Gastrocnemius medialis (tissue), 4 donors: ENCODE data around the gene UNC13B. TPM values are rescaled to one million over a fixed set of nuclear protein-coding genes. Genes with fewer than 3 reads are reported as not detected.
"Not testable (repeated sequence)": the region's sequence is repeated elsewhere in the genome, so short reads cannot be mapped to it uniquely, and the experiment has no call there.

Experiments
- ATAC-seq, 2 donors: fragments of 150-250 bp; one replicate each; pipeline ENCODE4 v1.9.1; 2016
- DNase-seq, 2 donors: peaks; one replicate each; pipeline ENCODE4 v3.0.0-alpha.2; 2019
- H3K27ac ChIP-seq, 4 donors: fragments of 200-600 bp; sonication (generic); 1 replicate in 1 of 4; 2 replicates in 3 of 4; pipeline ENCODE4 v1.5.1; 2016 to 2018; ENCODE audit warnings: mild to moderate bottlenecking in 2 of 4, moderate library complexity in 1 of 4
- H3K27me3 ChIP-seq, 3 donors: fragments of 200-600 bp; sonication (generic) in 2 of 3; 1 replicate in 1 of 3; 2 replicates in 2 of 3; pipeline versions ENCODE4 v1.5.1 to v1.6.0; 2016 to 2019; ENCODE audit warnings: mild to moderate bottlenecking in 1 of 3, moderate library complexity in 1 of 3
- H3K36me3 ChIP-seq, 2 donors: fragments of 200-600 bp; sonication (generic) in 1 of 2; one replicate each; pipeline ENCODE4 v1.5.1; 2017 to 2018
- H3K4me1 ChIP-seq, 2 donors: fragments of 200-600 bp; sonication (generic) in 1 of 2; one replicate each; pipeline ENCODE4 v1.5.1; 2016 to 2017; ENCODE audit warnings: mild to moderate bottlenecking in 2 of 2
- H3K4me3 ChIP-seq, 4 donors: fragments of 200-600 bp; sonication (generic) in 3 of 4; 1 replicate in 1 of 4; 2 replicates in 3 of 4; pipeline ENCODE4 v1.5.1; 2016 to 2019; ENCODE audit warnings: mild to moderate bottlenecking in 2 of 4
- H3K9me3 ChIP-seq, 3 donors: fragments of 200-600 bp; sonication (generic) in 2 of 3; 1 replicate in 1 of 3; 2 replicates in 2 of 3; pipeline ENCODE4 v1.5.1; 2016 to 2019
- POLR2A ChIP-seq, 2 donors: fragments of 450-650 bp; IDR thresholded peaks; one replicate each; pipeline ENCODE4 v1.6.1; 2017; ENCODE audit warnings: antibody characterized with exemption in 2 of 2, mild to moderate bottlenecking in 2 of 2, moderate library complexity in 2 of 2
- in situ Hi-C, 4 donors: fragments of 200-750 bp; cut with MboI; loops; one replicate each; pipeline versions ENCODE4 v1.15.0 to v1.8.0; 2017; ENCODE audit warnings: low sequenced_read_pairs in 4 of 4
- intact Hi-C: fragments of 100-400 bp; cut with DNase I; formaldehyde crosslinking; loops from one replicate; pipeline ENCODE4 v1.15.1; 2023; ENCODE audit warnings: low total_unique reads
- total RNA-seq, 4 donors: library from RNA; depleted of rRNA; stranded (reverse); fragments of >200 nt; gene quantifications; one replicate each; pipeline versions ENCODE4 v1.1.0 to v1.2.3, GENCODE V29; 2016
- TF ChIP-seq, protein P1 (sequence below), 5 experiments: fragments of 450-650 bp in 3 of 5; fragments of 200-600 bp in 2 of 5; sonication (generic) in 2 of 5; IDR thresholded peaks in 4 of 5; conservative IDR thresholded peaks in 1 of 5; 1 replicate in 4 of 5; 2 replicates in 1 of 5; pipeline ENCODE4 v1.5.1; 2016 to 2019; ENCODE audit warnings: antibody characterized with exemption in 5 of 5, mild to moderate bottlenecking in 3 of 5, moderate library complexity in 3 of 5

UNC13B gene
- total RNA-seq, 4 donors from 2014 or later: 7.5 to 17.5 (median 13.1) TPM

DNA sequence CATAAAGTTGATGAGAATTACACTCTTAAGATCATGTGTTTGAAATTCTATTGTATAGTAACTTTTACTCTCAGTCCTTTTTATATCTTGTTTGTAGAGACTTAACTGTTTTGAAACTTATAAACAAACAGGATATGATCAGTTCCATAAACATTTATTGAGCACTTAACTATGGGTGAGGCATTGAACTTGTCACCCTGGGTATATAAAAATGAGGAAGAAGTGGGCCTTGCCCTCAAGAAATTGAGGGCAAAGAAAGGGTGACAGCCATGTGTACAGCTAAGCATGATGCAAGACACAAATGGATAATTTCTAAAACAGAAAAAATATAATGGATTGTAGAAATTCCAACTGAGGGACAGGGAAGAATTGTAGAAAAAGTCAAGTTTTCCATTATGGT lies 15.7 kb downstream of the UNC13B start:
- peaks cover 7 to 17% of the 10 kb centered on the region in 2 donors for H3K4me1 ChIP-seq
- TF ChIP-seq, protein P1, sequence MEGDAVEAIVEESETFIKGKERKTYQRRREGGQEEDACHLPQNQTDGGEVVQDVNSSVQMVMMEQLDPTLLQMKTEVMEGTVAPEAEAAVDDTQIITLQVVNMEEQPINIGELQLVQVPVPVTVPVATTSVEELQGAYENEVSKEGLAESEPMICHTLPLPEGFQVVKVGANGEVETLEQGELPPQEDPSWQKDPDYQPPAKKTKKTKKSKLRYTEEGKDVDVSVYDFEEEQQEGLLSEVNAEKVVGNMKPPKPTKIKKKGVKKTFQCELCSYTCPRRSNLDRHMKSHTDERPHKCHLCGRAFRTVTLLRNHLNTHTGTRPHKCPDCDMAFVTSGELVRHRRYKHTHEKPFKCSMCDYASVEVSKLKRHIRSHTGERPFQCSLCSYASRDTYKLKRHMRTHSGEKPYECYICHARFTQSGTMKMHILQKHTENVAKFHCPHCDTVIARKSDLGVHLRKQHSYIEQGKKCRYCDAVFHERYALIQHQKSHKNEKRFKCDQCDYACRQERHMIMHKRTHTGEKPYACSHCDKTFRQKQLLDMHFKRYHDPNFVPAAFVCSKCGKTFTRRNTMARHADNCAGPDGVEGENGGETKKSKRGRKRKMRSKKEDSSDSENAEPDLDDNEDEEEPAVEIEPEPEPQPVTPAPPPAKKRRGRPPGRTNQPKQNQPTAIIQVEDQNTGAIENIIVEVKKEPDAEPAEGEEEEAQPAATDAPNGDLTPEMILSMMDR (IDR thresholded peaks at IDR 0.05 in 4 of 5, conservative IDR thresholded peaks at IDR 0.05 in 1 of 5): no peak
- no peak for TF ChIP-seq POLR2A (IDR thresholded peaks at IDR 0.05)
- DNase-seq (no peak), ATAC-seq (no peak)
- no peaks in the 10 kb centered on the region for H3K27me3 ChIP-seq
- no peaks in the 10 kb centered on the region for H3K9me3 ChIP-seq
- H3K27ac ChIP-seq: no peak overlapping the region
- in situ Hi-C loops: no loop called here
- intact Hi-C loops: no loop called here
- H3K4me3 ChIP-seq: no peak overlapping the region
- no peaks in the 10 kb centered on the region for H3K36me3 ChIP-seq

DNA sequence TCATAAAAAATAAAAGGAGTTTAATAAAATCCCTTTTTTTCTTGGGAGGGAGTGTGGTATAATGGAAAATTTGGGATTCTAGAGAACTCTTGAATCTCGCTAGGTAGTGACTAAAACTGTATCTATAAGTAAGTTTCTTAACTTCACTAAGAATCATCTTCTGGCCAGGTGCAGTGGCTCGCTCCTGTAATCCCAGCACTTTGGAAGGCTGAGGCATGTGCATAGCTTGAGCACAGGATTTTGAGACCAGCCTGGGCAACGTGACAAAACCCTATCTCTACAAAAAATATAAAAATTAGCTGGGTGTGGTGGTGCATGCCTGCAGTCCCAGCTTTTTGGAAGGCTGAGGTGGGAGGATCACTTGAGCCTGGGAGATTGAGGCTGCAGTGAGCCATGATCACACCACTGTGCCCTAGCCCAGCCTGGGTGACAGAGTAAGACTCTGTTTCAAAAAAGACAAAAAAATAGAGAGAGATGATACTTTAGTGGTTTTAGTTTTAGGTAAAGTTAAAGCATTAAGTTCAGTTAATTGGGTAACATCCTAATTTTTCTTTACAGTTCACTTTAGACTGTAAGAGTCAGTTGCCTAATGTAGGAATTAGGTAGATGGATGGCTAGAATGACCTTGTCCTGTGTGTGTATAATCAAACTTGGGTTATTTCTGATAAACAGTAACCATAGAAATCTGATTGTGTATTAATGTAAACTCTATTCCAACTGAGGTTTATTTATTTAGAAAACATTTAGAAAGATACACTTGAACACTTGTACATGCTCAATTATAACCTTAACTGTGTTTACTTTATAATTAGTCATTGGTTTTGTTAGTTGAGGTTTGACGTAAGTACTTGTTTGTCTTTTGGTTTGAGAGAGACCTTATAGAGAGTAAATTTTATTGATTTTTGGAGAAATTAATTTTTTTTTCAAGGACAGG lies 17.8 kb downstream of the UNC13B start:
- H3K4me3 ChIP-seq: no peak overlapping the region
- intact Hi-C loops (no loop called here), in situ Hi-C loops (no loop called here)
- ATAC-seq (no peak), DNase-seq (no peak)
- no peak overlapping the region for H3K27ac ChIP-seq
- H3K9me3 ChIP-seq: no peaks in the 10 kb centered on the region
- no peaks in the 10 kb centered on the region for H3K36me3 ChIP-seq
- H3K4me1 ChIP-seq: peaks cover 0 to 11% of the 10 kb centered on the region in 2 donors
- H3K27me3 ChIP-seq: no peaks in the 10 kb centered on the region
- TF ChIP-seq, protein P1 (IDR thresholded peaks at IDR 0.05 in 4 of 5, conservative IDR thresholded peaks at IDR 0.05 in 1 of 5): no peak
- no peak for TF ChIP-seq POLR2A (IDR thresholded peaks at IDR 0.05)

DNA sequence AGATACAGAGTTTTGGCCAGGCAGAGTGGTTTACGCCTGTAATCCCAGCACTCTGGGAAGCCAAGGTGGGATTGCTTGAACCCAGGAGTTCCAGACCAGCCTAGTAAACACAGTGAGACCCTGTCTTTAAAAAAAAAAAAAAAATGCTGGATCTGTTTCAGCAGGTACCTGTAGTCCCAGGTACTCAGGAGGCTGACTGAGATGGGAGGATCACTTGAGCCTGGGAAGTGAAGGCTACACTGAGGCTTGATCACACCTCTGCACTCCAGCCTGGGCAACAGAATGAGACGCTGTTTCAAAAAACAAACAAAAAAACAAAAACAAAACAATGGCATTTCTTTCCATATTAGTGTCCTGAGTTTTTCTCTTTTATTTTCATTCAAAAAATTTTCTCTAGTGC lies 19.0 kb downstream of the UNC13B start:
- Histone ChIP-seq H3K9me3 (no peaks in the 10 kb centered on the region), H3K27ac (no peak overlapping the region), H3K36me3 (no peaks in the 10 kb centered on the region), H3K4me3 (no peak overlapping the region), H3K4me1 (peaks cover 0 to 11% of the 10 kb centered on the region in 2 donors), H3K27me3 (no peaks in the 10 kb centered on the region)
- ATAC-seq (no peak), DNase-seq (no peak)
- intact Hi-C loops (no loop called here), in situ Hi-C loops (no loop called here)
- no peak for TF ChIP-seq POLR2A (IDR thresholded peaks at IDR 0.05)
- TF ChIP-seq, protein P1 (IDR thresholded peaks at IDR 0.05 in 4 of 5, conservative IDR thresholded peaks at IDR 0.05 in 1 of 5): no peak

DNA sequence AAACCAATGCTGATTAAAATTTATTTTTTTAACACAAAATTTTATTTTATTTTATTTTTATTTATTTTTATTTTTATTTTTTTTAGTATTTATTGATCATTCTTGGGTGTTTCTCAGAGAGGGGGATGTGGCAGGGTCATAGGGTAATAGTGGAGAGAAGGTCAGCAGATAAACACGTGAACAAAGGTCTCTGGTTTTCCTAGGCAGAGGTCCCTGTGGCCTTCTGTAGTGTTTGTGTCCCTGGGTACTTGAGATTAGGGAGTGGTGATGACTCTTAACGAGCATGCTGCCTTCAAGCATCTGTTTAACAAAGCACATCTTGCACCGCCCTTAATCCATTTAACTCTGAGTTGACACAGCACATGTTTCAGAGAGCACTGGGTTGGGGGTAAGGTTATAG lies 20.6 kb downstream of the UNC13B start:
- H3K27me3 ChIP-seq, DNase-seq, H3K9me3 ChIP-seq, H3K36me3 ChIP-seq, H3K4me3 ChIP-seq, in situ Hi-C loops, H3K27ac ChIP-seq, intact Hi-C loops, ATAC-seq: not testable (repeated sequence)
- H3K4me1 ChIP-seq: peaks cover 0 to 11% of the 10 kb centered on the region in 2 donors

DNA sequence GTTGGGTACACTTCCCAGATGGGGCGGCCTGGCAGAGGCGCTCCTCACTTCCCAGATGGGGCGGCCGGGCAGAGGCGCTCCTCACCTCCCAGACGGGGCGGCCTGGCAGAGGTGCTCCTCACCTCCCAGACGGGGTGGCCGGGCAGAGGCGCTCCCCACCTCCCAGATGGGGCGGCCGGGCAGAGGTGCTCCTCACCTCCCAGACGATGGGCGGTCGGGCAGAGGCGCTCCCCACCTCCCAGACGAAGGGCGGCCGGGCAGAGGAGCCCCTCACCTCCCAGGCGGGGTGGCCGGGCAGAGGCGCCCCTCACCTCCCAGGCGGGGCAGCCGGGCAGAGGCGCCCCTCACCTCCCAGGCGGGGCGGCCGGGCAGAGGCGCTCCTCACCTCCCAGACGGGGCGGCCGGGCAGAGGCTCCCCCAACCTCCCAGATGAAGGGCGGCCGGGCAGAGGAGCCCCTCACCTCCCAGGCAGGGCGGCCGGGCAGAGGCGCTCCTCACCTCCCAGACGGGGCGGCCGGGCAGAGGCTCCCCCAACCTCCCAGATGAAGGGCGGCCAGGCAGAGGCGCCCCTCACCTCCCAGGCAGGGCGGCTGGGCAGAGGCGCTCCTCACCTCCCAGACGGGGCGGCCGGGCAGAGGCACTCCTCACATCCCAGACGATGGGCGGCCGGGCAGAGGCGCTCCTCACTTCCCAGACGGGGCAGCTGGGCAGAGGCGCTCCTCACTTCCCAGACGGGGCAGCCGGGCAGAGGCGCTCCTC lies 21.4 kb downstream of the UNC13B start:
- intact Hi-C loops, H3K4me3 ChIP-seq, H3K27me3 ChIP-seq, in situ Hi-C loops, H3K36me3 ChIP-seq, DNase-seq, H3K9me3 ChIP-seq, H3K27ac ChIP-seq, ATAC-seq: not testable (repeated sequence)
- H3K4me1 ChIP-seq: peaks cover 0 to 11% of the 10 kb centered on the region in 2 donors

DNA sequence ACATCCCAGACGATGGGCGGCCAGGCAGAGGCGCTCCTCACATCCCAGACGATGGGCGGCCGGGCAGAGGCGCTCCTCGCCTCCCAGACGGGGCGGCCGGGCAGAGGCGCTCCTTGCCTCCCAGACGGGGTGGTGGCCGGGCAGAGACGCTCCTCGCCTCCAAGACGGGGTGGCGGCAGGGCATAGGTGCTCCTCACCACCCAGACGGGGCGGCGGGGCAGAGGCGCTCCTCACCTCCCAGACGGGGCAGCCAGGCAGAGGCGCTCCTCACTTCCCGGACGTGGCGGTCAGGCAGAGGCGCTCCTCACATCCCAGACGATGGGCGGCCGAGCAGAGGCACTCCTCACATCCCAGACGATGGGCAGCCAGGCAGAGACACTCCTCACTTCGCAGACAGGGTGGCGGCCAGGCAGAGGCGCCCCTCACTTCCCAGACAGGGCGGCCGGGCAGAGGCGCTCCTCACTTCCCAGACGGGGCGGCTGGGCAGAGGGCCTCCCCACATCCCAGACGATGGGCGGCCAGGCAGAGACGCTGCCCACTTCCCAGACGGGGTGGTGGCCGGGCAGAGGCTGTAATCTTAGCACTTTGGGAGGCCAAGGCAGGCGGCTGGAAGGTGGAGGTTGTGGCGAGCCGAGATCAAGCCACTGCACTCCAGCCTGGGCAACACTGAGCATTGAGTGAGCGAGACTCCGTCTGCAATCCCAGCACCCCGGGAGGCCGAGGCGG lies 22.1 kb downstream of the UNC13B start:
- H3K4me3 ChIP-seq, H3K27ac ChIP-seq, intact Hi-C loops, H3K4me1 ChIP-seq, DNase-seq, H3K36me3 ChIP-seq, H3K9me3 ChIP-seq, in situ Hi-C loops, H3K27me3 ChIP-seq, ATAC-seq: not testable (repeated sequence)
